IPS-18c (cell line): ENCODE measurements around the gene TAF1B.
"Not testable (repeated sequence)": the region's sequence is repeated elsewhere in the genome, so short reads cannot be mapped to it uniquely, and the experiment has no call there.

Source experiments
- H3K4me3 ChIP-seq: 2 replicates; pipeline ENCODE4 v1.7.0; 2013; ENCODE audit warnings: low read depth, mild to moderate bottlenecking, low read length, moderate library complexity; ENCODE audit not compliant: insufficient read depth
- H3K9me3 ChIP-seq: one replicate; pipeline ENCODE4 v1.6.1; 2013; ENCODE audit warnings: mild to moderate bottlenecking, low read length, moderate library complexity; ENCODE audit not compliant: control insufficient read depth, insufficient read depth

Gene TAF1B

GRCh38 chr2:9895669-9896590 lies 52.7 kb downstream of the TAF1B start:
- H3K4me3 ChIP-seq: no peak overlapping the region
- H3K9me3 ChIP-seq: no peaks in the 10 kb centered on the region

- no peaks in the 10 kb centered on the region for H3K9me3 ChIP-seq
- H3K4me3 ChIP-seq: no peak overlapping the region
Observed at GRCh38 chr2:9897331-9897737, 54.1 kb downstream of the TAF1B start.

- H3K4me3 ChIP-seq: no peak overlapping the region
Observed at GRCh38 chr2:9897846-9898245, 54.6 kb downstream of the TAF1B start.

GRCh38 chr2:9905413-9905812 lies 62.1 kb downstream of the TAF1B start:
- Histone ChIP-seq H3K4me3 (no peak overlapping the region), H3K9me3 (no peaks in the 10 kb centered on the region)

More at GRCh38 chr2:9897846-9898245, 54.6 kb downstream of the TAF1B start:
- no peaks in the 10 kb centered on the region for H3K9me3 ChIP-seq

GRCh38 chr2:9907402-9907801 lies 64.1 kb downstream of the TAF1B start:
- H3K9me3 ChIP-seq: no peaks in the 10 kb centered on the region
- no peak overlapping the region for H3K4me3 ChIP-seq

- Histone ChIP-seq H3K4me3 (no peak overlapping the region), H3K9me3 (no peaks in the 10 kb centered on the region)
Observed at GRCh38 chr2:9908639-9909038, 65.4 kb downstream of the TAF1B start.

GRCh38 chr2:9909106-9909505 lies 65.8 kb downstream of the TAF1B start:
- no peak overlapping the region for H3K4me3 ChIP-seq
- H3K9me3 ChIP-seq: no peaks in the 10 kb centered on the region

GRCh38 chr2:9910699-9911098 lies 67.4 kb downstream of the TAF1B start:
- Histone ChIP-seq H3K4me3 (no peak overlapping the region), H3K9me3 (no peaks in the 10 kb centered on the region)

- no peak overlapping the region for H3K4me3 ChIP-seq
- H3K9me3 ChIP-seq: no peaks in the 10 kb centered on the region
Observed at GRCh38 chr2:9912468-9912867, 69.2 kb downstream of the TAF1B start.

- Histone ChIP-seq H3K4me3 (no peak overlapping the region), H3K9me3 (no peaks in the 10 kb centered on the region)
Observed at GRCh38 chr2:9914384-9915065, 71.3 kb downstream of the TAF1B start.

GRCh38 chr2:9918275-9918674 lies 75.0 kb downstream of the TAF1B start:
- H3K4me3 ChIP-seq: no peak overlapping the region
- H3K9me3 ChIP-seq: no peaks in the 10 kb centered on the region

- no peaks in the 10 kb centered on the region for H3K9me3 ChIP-seq
- H3K4me3 ChIP-seq: no peak overlapping the region
Observed at GRCh38 chr2:9919512-9919911, 76.2 kb downstream of the TAF1B start.

- H3K4me3 ChIP-seq, H3K9me3 ChIP-seq: not testable (repeated sequence)
Observed at GRCh38 chr2:9927020-9927419, 83.7 kb downstream of the TAF1B start.

GRCh38 chr2:9937258-9937657 lies 94.0 kb downstream of the TAF1B start:
- H3K9me3 ChIP-seq: no peaks in the 10 kb centered on the region
- no peak overlapping the region for H3K4me3 ChIP-seq

GRCh38 chr2:9937968-9938367 lies 94.7 kb downstream of the TAF1B start:
- Histone ChIP-seq H3K4me3 (no peak overlapping the region), H3K9me3 (no peaks in the 10 kb centered on the region)

- no peak overlapping the region for H3K4me3 ChIP-seq
- no peaks in the 10 kb centered on the region for H3K9me3 ChIP-seq
Observed at GRCh38 chr2:9939587-9940485, 96.6 kb downstream of the TAF1B start.

- Histone ChIP-seq H3K9me3 (no peaks in the 10 kb centered on the region), H3K4me3 (no peak overlapping the region)
Observed at GRCh38 chr2:9941196-9941995, 98.1 kb downstream of the TAF1B start.
